ENCODE results near the gene NUCKS1.

DNA sequence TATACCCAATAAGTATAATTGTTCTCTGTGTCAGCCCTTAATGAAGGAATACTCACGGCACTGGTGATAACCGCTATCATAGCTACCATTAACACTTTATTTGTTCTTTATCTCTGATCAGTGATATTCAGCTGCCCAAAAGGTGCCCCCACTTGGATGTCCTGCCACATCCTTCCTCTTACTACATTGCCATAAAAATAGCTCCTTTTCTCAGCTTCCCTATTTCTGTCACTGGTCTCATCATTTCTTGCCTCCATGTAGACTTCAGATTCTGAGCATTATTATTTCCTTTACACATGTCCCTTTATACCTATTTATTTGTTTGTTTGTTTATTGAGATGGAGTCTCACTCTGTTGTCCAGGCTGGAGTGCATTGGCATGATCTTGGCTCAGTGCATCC lies 28.0 kb upstream of the NUCKS1 start:
- no peak for TF ChIP-seq POLR2A (IDR thresholded peaks at IDR 0.05)
- TF ChIP-seq, protein P1, sequence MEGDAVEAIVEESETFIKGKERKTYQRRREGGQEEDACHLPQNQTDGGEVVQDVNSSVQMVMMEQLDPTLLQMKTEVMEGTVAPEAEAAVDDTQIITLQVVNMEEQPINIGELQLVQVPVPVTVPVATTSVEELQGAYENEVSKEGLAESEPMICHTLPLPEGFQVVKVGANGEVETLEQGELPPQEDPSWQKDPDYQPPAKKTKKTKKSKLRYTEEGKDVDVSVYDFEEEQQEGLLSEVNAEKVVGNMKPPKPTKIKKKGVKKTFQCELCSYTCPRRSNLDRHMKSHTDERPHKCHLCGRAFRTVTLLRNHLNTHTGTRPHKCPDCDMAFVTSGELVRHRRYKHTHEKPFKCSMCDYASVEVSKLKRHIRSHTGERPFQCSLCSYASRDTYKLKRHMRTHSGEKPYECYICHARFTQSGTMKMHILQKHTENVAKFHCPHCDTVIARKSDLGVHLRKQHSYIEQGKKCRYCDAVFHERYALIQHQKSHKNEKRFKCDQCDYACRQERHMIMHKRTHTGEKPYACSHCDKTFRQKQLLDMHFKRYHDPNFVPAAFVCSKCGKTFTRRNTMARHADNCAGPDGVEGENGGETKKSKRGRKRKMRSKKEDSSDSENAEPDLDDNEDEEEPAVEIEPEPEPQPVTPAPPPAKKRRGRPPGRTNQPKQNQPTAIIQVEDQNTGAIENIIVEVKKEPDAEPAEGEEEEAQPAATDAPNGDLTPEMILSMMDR (IDR thresholded peaks at IDR 0.05), result no peak

Data from esophagus squamous epithelium (tissue), 4 donors.